Suprapubic skin (tissue), 4 donors: Measurements from ENCODE around the gene TWIST2. TPM values are rescaled to one million over a fixed set of nuclear protein-coding genes. Genes with fewer than 3 reads are reported as not detected.

ENCODE experiments used
- DNase-seq, 2 donors: peaks; one replicate each; pipeline ENCODE4 v3.0.0-alpha.2; 2019; ENCODE audit warnings: low spot score in 2 of 2
- H3K27ac ChIP-seq: fragments of 200-600 bp; sonication (generic); one replicate; pipeline ENCODE4 v1.5.1; 2019
- H3K27me3 ChIP-seq: fragments of 200-600 bp; sonication (generic); one replicate; pipeline ENCODE4 v1.5.1; 2019
- H3K36me3 ChIP-seq: fragments of 200-600 bp; sonication (generic); one replicate; pipeline ENCODE4 v1.5.1; 2019
- H3K4me1 ChIP-seq: fragments of 200-600 bp; sonication (generic); one replicate; pipeline ENCODE4 v1.5.1; 2019
- H3K4me3 ChIP-seq: fragments of 200-600 bp; sonication (generic); one replicate; pipeline ENCODE4 v1.5.1; 2019; ENCODE audit warnings: mild to moderate bottlenecking
- H3K9me3 ChIP-seq: fragments of 200-600 bp; sonication (generic); one replicate; pipeline ENCODE4 v1.5.1; 2019
- CTCF ChIP-seq, 2 donors: fragments of 200-600 bp in 1 of 2; fragments of 450-650 bp in 1 of 2; sonication (generic) in 1 of 2; IDR thresholded peaks; one replicate each; pipeline ENCODE4 v1.5.1; 2016 to 2019; ENCODE audit warnings: antibody characterized with exemption in 2 of 2, mild to moderate bottlenecking in 1 of 2, moderate library complexity in 1 of 2
- EP300 ChIP-seq: sonication (generic); formaldehyde crosslinking; IDR thresholded peaks from one replicate; pipeline ENCODE4 v1.6.1; 2017; ENCODE audit warnings: antibody characterized with exemption
- POLR2A ChIP-seq, 2 donors: fragments of 450-650 bp; IDR thresholded peaks; one replicate each; pipeline ENCODE4 v1.6.1; 2017; ENCODE audit warnings: antibody characterized with exemption in 2 of 2, mild to moderate bottlenecking in 2 of 2, moderate library complexity in 2 of 2
- POLR2AphosphoS5 ChIP-seq, 3 donors: sonication (generic); formaldehyde crosslinking; IDR thresholded peaks; one replicate each; pipeline ENCODE4 v1.6.1; 2017; ENCODE audit warnings: antibody characterized with exemption in 3 of 3
- WGBS: methylation state at CpG from one replicate; pipeline ENCODE4 v1.1.5; 2018; 5-methylcytosine and 5-hydroxymethylcytosine counted together
- total RNA-seq, 4 donors: library from RNA; depleted of rRNA; stranded (reverse); fragments of >200 nt; gene quantifications; one replicate each; pipeline ENCODE4 v1.1.0, GENCODE V29; 2016

TWIST2 gene
- total RNA-seq, 4 donors from 2014 or later, result 14.7 to 72.7 (median 30.4) TPM

DNA sequence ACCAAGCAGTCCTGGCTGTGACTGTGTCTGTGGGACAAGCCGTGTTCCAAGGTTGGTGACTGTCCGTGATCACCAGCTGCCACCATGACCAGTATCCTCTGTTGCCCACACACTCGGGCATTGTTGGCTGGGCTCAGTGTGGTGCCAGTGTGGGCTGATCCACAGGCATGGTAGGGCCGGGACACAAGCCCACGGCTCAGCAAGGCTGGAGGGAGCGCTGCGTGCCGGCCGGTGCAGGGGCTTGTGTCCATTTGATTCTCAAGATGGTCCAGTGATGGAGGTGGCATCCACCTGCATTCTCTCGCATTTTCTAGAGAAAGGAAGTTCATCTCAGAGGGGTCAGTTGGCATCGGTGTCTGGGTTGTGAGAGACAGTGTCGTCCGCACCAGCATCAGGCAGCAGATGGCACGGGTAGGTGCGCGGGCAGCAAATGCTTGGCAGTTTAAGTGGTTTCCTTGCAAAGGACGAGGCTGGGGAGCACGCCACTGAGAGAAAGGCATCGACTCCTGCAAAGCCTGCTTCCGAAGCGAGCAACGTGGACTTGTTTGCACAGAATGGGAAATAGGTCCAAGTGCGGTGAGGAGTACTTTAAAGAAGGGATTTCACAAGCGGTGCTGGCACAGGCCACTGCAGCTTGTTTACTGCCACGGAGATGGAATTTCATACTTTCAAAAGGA, 20.9 kb downstream of the TWIST2 start:
- Histone ChIP-seq H3K27ac (peak overlapping the region; percentile 22), H3K4me3 (no peak overlapping the region), H3K4me1 (peaks cover 38% of the 10 kb centered on the region), H3K36me3 (no peaks in the 10 kb centered on the region), H3K27me3 (no peaks in the 10 kb centered on the region), H3K9me3 (no peaks in the 10 kb centered on the region)
- peak; percentile 90 to 91 for DNase-seq
- 64% methylated on average over 16 of the region's 25 CpGs for WGBS
- no peak for TF ChIP-seq CTCF (IDR thresholded peaks at IDR 0.05)
- TF ChIP-seq EP300, result no peak
- TF ChIP-seq POLR2A (IDR thresholded peaks at IDR 0.05), result no peak
- peak in 2 of 3 donors; percentile 30 to 49 for TF ChIP-seq POLR2AphosphoS5 (IDR thresholded peaks at IDR 0.05)

GRCh38 chr2:238869293-238870124, 21.6 kb downstream of the TWIST2 start:
- H3K27me3 ChIP-seq, result no peaks in the 10 kb centered on the region
- no peak for TF ChIP-seq POLR2A (IDR thresholded peaks at IDR 0.05)
- TF ChIP-seq CTCF (IDR thresholded peaks at IDR 0.05), result no peak
- TF ChIP-seq EP300, result no peak
- no peak for TF ChIP-seq POLR2AphosphoS5 (IDR thresholded peaks at IDR 0.05)
- H3K27ac ChIP-seq, result peak overlapping the region; percentile 61
- peak; percentile 36 to 55 for DNase-seq
- H3K36me3 ChIP-seq, result no peaks in the 10 kb centered on the region
- no peaks in the 10 kb centered on the region for H3K9me3 ChIP-seq
- 54% methylated on average over 9 of the region's 9 CpGs for WGBS
- peaks cover 36% of the 10 kb centered on the region for H3K4me1 ChIP-seq
- no peak overlapping the region for H3K4me3 ChIP-seq

- Histone ChIP-seq H3K9me3 (no peaks in the 10 kb centered on the region), H3K4me3 (no peak overlapping the region), H3K4me1 (peaks cover 28% of the 10 kb centered on the region), H3K27me3 (no peaks in the 10 kb centered on the region), H3K27ac (no peak overlapping the region), H3K36me3 (no peaks in the 10 kb centered on the region)
- no peak for DNase-seq
- 74% methylated on average over 3 of the region's 3 CpGs for WGBS
- TF ChIP-seq POLR2AphosphoS5 (IDR thresholded peaks at IDR 0.05) (no peak), CTCF (IDR thresholded peaks at IDR 0.05) (no peak), POLR2A (IDR thresholded peaks at IDR 0.05) (no peak), EP300 (no peak)
Observed at GRCh38 chr2:238870261-238870660, 22.4 kb downstream of the TWIST2 start.

- TF ChIP-seq POLR2AphosphoS5 (IDR thresholded peaks at IDR 0.05), result no peak
- no peak for TF ChIP-seq EP300
- no peak for TF ChIP-seq CTCF (IDR thresholded peaks at IDR 0.05)
- no peak for TF ChIP-seq POLR2A (IDR thresholded peaks at IDR 0.05)
- Histone ChIP-seq H3K4me3 (no peak overlapping the region), H3K36me3 (no peaks in the 10 kb centered on the region), H3K27ac (peak overlapping the region; percentile 13), H3K9me3 (no peaks in the 10 kb centered on the region), H3K4me1 (peaks cover 31% of the 10 kb centered on the region), H3K27me3 (no peaks in the 10 kb centered on the region)
- 77% methylated on average over 7 of the region's 7 CpGs for WGBS
- peak; percentile 48 to 69 for DNase-seq
Observed at GRCh38 chr2:238872026-238872425, 24.1 kb downstream of the TWIST2 start.
